GM13977 (cell line): ENCODE results near the gene MRPL45.
"Not testable (repeated sequence)": the region's sequence is repeated elsewhere in the genome, so short reads cannot be mapped to it uniquely, and the experiment has no call there.

ENCODE experiments used
- DNase-seq: peaks from one replicate; pipeline ENCODE4 v3.0.0; 2012; ENCODE audit warnings: low spot score
- in situ Hi-C: fragments of 300-500 bp; cut with MboI; formaldehyde crosslinking; loops from one replicate; pipeline ENCODE4 v1.12.0; 2022; ENCODE audit warnings: low sequenced_read_pairs, low pct_unique_long_range_greater_than_20kb, mixed read lengths, inconsistent platforms; ENCODE audit not compliant: unreplicated experiment

Gene MRPL45

DNA sequence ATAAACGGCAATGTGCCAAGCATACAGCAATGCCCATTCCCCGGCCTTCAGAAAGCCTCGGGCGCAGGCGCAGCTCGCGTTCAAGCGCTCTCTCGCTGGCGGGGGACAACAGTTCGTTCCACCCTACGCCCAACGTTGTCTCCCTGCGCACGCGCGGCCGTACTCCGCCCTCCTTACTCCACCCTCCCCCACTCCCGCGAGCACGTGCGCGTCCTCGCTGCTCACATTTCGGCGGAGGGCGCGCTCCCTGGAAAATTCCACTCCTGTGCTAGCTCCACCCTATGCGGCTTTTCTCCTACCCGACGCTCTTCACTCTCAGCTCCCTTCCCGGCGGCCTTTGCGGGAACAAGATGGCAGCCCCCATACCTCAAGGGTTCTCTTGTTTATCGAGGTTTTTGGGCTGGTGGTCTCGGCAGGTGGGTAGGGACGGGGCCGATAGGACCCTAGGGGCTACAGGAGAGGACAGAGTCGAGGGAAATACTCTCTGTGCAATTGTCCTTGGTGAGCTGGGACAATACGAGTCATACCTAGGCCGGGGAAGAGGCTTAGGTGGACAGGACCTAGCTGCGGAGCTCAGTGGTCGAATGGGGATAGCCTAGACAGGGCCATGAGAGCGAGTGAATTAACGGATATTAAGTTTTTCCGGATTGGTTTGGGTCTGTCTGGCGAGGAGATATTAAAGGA is at the start of gene MRPL45:
TSS of gene MRPL45 (plus strand) at position 335 of the 684 bp plus-strand sequence. CDS start at position 351, 16 bp downstream.
- peak; percentile 90 for DNase-seq
- in situ Hi-C loops, result not testable (repeated sequence)

GRCh38 chr17:38253191-38253590 is 43.8 kb upstream of the MRPL45 start:
- DNase-seq, in situ Hi-C loops: not testable (repeated sequence)

GRCh38 chr17:38254357-38254756 is 42.6 kb upstream of the MRPL45 start:
- DNase-seq, in situ Hi-C loops: not testable (repeated sequence)

- in situ Hi-C loops, result not testable (repeated sequence)
- DNase-seq, result peak; percentile 89
These were observed 39.9 kb upstream of the MRPL45 start for GRCh38 chr17:38257013-38257621.

GRCh38 chr17:38265974-38266506 is 30.9 kb upstream of the MRPL45 start:
- DNase-seq, in situ Hi-C loops: not testable (repeated sequence)

DNA sequence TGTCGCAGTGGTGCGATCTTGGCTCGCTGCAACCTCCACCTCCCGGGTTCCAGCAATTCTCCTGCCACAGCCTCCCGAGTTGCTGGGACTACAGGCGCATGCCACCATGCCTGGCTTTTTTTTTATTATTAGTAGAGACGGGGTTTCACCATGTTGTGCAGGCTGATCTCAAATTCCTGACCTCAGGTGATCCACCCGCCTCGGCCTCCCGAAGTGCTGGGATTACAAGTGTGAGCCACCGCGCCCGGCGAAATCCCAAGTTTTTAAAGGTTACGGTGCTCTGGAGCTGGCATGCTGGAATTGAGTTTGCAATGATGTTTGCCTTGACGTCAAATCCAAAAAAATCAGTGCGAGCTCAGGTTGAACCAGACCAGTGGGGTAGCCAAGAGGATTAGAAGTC is 30.4 kb upstream of the MRPL45 start:
- DNase-seq, in situ Hi-C loops: not testable (repeated sequence)

GRCh38 chr17:38268138-38268537 is 28.8 kb upstream of the MRPL45 start:
- in situ Hi-C loops, result not testable (repeated sequence)

GRCh38 chr17:38269045-38269444 is 27.9 kb upstream of the MRPL45 start:
- in situ Hi-C loops, DNase-seq: not testable (repeated sequence)

More at GRCh38 chr17:38268138-38268537, 28.8 kb upstream of the MRPL45 start:
- DNase-seq, result not testable (repeated sequence)

GRCh38 chr17:38269552-38269951 is 27.4 kb upstream of the MRPL45 start:
- in situ Hi-C loops, DNase-seq: not testable (repeated sequence)

DNA sequence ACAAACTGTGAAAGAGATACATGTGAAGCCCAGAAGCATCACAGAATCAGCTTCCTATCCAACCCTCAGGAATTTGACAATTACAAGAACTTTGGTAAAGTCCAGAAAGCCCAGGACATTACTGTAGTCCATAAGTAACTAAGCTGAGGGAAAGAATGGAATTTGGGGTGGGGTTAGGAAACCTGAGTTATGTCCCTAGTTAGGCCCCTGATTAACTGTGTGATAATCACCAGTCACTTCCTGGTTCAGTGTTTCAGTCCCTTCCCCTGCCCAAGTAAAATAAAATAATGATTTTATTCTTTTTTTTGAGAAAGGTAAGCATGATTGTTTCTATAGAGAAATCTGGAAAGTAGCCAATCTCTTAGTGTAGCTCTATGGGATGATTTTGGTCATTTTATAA is 11.0 kb upstream of the MRPL45 start:
- in situ Hi-C loops, DNase-seq: not testable (repeated sequence)

GRCh38 chr17:38286501-38287091 is 10.4 kb upstream of the MRPL45 start:
- in situ Hi-C loops, DNase-seq: not testable (repeated sequence)

DNA sequence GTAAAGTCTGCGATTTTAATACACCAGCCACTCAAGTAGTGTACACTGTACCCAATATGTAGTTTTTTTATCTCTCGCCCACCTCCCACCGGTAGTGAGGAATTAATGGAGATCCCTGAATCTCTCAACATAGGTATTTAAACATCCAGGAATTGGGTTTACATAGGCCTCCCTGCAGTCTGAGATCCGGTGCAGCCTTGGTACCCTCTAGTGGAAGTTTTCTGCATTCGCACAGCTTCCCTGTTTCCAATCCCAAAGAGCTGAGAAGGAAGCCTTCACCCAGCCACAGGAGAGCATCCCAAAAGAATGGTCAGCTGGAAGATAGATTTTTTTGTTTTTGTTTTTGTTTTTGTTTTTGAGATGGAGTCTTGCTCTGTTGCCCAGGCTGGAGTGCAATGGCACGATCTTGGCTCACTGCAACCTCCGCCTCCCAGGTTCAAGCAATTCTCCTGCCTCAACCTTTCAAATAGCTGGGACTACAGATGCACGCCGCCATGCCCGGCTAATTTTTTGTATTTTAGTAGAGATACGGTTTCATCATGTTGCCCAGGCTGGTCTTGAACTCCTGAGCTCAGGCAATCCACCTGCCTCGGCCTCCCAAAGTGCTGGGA is 8.6 kb upstream of the MRPL45 start:
- DNase-seq, in situ Hi-C loops: not testable (repeated sequence)

- DNase-seq, in situ Hi-C loops: not testable (repeated sequence)
These were observed 7.2 kb upstream of the MRPL45 start for GRCh38 chr17:38289760-38290159.

DNA sequence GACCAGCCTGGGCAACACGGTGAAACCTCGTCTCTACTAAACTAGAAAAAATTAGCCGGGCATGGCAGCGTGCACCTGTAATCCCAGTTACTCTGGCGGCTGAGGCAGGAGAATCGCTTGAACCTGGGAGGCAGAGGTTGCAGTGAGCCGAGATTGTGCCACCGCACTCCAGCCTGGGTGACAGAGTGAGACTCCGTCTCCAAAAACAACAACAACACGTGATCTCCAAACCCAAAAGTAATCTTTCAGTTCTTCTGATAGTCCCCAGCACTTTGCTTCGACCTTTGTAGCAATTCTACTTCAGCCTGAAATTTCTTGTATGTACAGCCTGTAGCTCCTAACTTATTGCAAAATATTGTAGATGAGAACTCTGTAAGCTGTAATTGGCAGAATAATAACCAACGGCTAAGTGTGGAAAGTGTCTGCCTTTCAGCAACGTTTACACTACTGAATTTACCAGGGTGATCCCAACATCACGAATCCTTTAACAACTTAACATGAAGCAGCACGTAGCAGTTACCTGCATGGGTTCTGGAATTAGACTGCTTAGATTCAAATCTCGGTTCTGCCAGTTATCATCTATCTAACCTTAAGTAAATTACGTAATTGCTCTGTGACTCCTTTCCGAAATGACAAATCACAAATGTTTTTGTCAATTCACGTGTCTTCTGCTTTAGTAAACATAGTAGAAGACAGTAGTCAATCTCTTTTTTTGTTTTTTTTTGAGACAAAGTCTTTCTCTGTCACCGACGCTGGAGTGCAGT is 1.2 kb upstream of the MRPL45 start:
- DNase-seq, in situ Hi-C loops: not testable (repeated sequence)
